HG03095 (cell line): ENCODE results near the gene SLC35F1.

ENCODE experiments used
- ATAC-seq: cut with Tn5 transposase; IDR thresholded peaks from one replicate; pipeline ENCODE4 v1.9.1; 2021; ENCODE audit warnings: moderate library complexity; ENCODE audit not compliant: unreplicated experiment

SLC35F1 gene

GRCh38 chr6:118305081-118305480, 398.0 kb downstream of the SLC35F1 start:
- no peak for ATAC-seq

GRCh38 chr6:118306392-118307238, 399.6 kb downstream of the SLC35F1 start:
- no peak for ATAC-seq

- no peak for ATAC-seq
Observed at GRCh38 chr6:118307581-118307980, 400.5 kb downstream of the SLC35F1 start.

DNA sequence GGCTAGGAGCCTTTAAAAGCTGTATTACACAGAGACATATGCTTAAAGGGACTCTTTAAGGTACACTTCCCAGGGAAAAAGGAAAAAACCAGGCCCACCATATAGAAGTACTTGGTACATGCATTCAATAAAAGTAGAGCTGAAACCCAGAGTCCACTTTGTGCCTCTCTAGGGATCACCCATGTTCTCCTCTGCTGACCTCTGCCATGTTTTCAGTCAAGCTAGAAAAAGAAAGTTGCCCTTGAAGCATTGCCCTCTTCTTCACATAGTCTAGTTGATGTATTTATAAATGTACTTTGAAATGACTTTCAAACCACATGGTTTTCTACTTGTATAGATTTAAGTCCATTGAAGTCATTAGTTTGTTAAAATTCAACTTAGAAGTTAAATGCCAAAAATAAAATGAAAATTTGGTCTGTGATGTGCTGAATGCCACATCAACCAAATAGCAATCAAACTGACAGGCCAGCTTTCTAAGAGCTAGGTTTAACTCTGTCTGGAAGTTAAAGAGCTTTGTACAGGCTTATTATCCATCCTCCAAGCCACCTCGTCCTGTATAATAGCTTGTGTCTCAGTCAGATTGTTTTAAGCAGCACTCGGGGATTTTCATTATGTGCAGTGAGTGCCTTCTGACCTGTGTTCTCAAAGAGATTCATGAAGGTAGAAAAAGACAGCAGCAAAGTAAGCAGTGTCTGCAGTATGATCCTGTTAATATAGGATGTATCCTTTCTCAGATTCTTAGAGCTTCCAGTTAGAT, 402.5 kb downstream of the SLC35F1 start:
- no peak for ATAC-seq

GRCh38 chr6:118313208-118313607, 406.1 kb downstream of the SLC35F1 start:
- no peak for ATAC-seq

DNA sequence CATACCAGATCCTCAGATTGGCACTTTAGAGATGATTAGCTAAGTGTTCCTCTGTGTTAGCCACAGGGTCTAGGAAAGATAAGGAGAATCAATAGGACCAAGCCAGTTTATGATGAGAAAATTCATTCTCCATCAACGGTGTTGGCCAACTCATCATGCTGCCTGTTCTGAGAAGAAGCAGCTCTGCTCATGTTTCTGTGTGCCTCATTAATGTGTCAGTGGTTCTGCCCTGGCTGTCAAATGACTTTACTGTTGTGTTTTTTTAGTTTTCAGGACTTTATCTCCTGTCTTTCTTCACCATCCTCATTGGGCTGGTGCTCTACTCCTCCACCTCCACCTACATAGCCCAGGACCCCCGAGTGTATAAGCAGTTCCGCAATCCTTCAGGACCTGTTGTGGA, 406.7 kb downstream of the SLC35F1 start:
- ATAC-seq = no peak

DNA sequence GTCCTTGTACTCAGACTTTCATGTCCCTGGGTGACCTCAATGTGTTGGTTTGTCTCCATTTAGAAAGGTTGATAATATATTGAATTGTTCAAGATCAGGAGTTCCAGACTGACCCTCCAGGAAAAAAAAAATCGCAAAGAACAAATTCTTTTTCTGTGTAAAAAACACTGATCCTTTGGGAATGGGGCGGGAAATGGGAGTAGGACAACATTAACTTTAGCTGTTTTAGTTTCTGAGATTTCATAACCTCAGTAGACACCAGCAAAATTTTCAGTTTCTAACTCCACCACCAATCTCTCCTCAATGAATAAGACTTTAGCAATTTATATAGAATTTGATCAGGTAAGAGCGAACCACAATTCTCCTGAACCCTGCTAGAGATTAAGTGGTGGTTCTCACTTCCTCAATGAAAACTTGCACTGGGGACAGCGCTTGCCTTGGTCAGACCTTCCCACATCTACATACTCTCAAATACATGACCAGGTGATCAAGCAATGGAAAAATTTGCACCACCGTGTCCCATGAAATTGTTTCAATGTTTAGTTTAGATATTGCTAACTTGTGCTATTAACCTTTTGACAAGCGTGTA, 409.8 kb downstream of the SLC35F1 start:
- no peak for ATAC-seq

GRCh38 chr6:118317581-118318563, 410.8 kb downstream of the SLC35F1 start:
- ATAC-seq = no peak

- no peak for ATAC-seq
Observed at GRCh38 chr6:118318648-118319047, 411.6 kb downstream of the SLC35F1 start.

- no peak for ATAC-seq
Observed at GRCh38 chr6:118319416-118319815, 412.4 kb downstream of the SLC35F1 start.

- no peak for ATAC-seq
Observed at GRCh38 chr6:118319894-118320649, 413.0 kb downstream of the SLC35F1 start.

DNA sequence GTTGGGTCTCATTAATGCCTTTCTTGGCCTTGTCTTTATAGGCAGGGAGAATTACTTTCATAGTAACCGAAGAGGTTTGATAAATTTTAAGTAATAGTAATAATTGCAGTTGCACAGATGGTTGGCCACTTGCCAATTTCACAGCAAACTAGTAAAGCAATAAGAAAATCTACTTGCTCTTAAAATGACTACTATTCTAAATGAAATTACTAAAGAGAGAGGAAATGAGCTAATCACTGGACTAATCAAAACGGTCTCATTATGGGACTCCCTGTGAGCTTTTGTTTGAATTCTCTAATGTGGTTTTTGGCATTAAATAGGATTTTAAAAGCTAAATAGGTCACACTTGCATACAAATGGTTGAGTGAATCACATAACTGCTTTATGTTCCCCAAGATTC, 413.6 kb downstream of the SLC35F1 start:
- ATAC-seq = no peak

DNA sequence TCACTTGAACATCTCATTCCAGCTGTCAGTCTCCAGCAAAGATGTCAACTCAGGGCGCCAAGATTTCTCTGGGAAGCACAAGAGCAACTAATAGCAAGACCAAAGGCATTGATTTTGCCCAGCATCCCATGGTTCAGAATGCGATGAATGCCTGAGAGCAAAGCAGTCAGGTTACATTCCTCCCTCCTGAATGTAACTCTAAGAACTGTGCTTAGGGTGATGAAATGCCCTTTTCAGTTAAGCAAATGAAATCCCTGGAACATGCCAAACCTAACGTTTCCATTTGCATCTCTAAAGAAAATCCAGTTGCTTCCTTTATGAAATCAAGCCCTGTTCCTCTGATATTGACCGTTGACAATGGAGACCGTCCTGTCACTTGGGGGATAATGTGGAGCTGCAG, 417.1 kb downstream of the SLC35F1 start:
- ATAC-seq = no peak

DNA sequence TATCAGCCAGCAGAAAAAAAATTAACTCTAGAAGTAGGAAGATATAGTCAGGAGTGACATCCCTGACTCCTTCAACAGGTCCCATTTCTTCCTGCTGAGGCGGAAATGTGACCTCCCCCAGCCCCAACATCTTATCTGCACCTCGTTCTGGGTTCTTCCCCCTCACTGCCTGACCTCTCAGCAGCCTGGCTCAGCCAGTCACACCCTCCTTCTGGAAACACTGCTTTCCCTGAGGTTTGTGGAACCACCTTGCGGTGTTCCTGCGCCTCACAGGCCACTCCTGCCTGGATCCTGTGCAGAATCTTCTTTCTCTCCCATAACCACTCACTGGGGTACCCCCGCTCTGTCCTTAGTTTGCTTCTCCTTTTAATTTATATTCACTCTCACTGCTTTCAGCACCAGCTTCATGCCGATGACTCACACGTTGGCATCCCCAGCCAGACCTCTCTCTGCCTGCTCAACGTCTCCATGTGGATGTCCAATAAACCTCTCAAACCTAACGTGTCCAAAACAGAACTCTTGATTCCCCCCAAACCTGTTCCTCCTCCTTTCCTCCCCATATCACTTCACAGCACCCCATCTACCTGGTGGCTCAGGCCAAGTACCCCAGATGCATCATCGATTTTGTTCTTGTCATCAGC, 418.3 kb downstream of the SLC35F1 start:
- no peak for ATAC-seq

DNA sequence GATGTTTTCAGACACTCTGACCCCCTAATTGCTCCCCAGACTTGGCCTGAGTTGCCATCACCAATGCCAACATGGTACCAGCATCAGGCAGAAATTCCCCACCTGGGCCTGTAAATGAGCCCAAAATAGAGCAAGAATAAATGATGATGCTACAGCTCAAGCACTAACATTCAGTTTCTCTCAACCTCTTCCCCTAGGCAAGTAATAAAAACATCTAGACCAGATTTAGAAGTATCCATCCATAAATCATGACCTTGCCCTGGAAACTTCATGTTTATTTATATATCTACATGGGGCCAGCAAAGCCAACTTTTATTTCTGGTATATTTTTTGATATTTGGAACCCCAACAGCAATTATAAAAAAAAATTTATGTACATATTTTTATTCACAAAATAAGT, 419.6 kb downstream of the SLC35F1 start:
- ATAC-seq = no peak

- ATAC-seq = no peak
Observed at GRCh38 chr6:118327237-118327636, 420.2 kb downstream of the SLC35F1 start.

DNA sequence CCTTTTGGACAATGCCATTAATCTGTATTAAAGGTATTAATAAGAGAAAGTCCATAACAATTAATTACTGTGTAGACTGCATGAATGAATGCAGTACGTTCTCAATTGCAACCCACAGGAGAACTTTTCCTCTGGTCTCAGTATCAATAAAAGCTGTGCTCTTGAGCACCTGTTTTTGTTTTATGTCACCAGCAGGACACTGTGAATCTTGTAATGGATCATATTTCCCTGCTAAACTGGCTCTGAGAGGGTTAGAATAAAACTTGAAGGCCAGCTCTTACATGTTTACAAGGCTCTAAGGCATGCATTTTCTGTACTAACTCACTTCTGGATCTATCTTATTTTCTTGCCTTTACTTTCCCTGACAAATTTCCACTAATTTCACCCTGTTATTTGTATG, 426.7 kb downstream of the SLC35F1 start:
- ATAC-seq = no peak

DNA sequence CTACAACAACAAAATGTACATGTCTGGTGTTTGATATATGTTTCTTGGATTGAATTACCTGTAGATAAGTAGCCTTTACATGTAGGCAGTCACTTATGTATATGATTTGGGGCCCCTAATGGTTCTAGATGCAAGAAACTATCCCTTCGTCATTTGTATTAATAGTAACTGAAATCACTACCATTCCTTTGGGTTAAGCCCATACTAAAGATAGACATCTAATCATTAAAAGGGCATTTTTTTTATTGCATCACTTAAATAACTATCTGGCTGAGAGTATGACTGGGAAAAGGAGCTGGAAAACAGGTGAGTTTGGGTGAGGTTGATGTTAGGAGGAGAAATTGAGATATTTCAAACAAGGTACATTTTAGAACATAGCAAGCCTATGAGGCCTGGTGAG, 427.6 kb downstream of the SLC35F1 start:
- ATAC-seq = no peak

DNA sequence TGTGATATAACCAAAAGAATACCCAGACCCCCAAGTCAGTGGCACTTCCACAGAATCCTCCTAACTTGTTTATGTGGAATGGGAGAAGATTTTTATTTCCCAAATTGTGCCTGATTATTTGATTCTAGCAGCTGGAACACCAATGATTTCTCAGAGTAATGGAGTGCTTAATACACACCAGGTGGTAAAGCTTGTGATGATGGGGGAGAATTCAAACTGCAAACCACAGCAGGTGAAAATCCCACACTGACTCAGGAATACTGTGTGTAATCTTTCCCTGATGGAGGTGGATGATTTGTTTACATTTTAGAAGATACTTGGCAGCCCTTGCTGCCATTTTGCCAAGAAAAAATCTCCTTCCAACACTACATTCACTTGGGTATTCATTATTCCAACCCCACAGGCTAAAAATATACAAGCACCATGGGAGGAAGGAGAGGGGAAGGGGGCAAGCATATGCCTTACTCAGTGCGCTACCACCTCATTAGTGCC, 428.3 kb downstream of the SLC35F1 start:
- ATAC-seq = no peak
